ENCODE results near the gene SLC5A3. TPM values are rescaled to one million over a fixed set of nuclear protein-coding genes. Genes with fewer than 3 reads are reported as not detected.
A peak's percentile ranks its signal among the peaks of the same experiment; 100 is the strongest.

SLC5A3 gene
- total RNA-seq, 1 donor from 2014 or later, result 45.4 TPM

- Mint-ChIP-seq H3K9me3 (peaks cover 9% of the 10 kb centered on the region), H3K27me3 (ENCODE audit: insufficient read depth) (peaks cover 9% of the 10 kb centered on the region), H3K4me1 (ENCODE audit: low read depth) (peaks cover 7% of the 10 kb centered on the region), H3K4me3 (no peak overlapping the region), H3K36me3 (ENCODE audit: low read depth) (peaks cover 6% of the 10 kb centered on the region), H3K27ac (no peak overlapping the region)
- intact Hi-C loops (cut with micrococcal nuclease), result loop anchor here (2.0 kb wide), 1 partner anchor 34 kb away; no protein-coding TSS in a partner anchor
- no peak for DNase-seq (ENCODE audit: low spot score)
These were observed 30.6 kb upstream of the SLC5A3 start for GRCh38 chr21:34042735-34043134.

DNA sequence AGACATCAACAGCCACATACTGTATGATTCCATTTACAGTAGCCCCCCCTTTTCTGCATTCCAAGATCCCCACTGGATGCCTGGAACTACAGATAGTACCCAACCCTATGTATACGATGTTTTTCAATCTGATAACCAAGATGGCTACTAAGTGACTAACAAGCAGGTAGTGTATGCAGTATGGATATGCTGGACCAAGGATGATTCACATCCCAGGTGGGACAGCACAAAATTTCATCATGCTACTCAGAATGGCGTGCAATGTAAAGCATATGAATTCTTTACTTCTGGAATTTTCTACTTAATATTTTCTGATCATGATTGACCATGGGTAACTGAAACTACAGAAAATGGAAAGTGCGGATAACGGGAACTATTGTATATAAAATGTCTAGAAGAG lies 30.0 kb upstream of the SLC5A3 start:
- Mint-ChIP-seq H3K9me3 (peaks cover 4% of the 10 kb centered on the region), H3K4me3 (no peak overlapping the region), H3K27ac (no peak overlapping the region), H3K27me3 (ENCODE audit: insufficient read depth) (peaks cover 9% of the 10 kb centered on the region), H3K36me3 (ENCODE audit: low read depth) (peaks cover 2% of the 10 kb centered on the region), H3K4me1 (ENCODE audit: low read depth) (peaks cover 7% of the 10 kb centered on the region)
- intact Hi-C loops (cut with micrococcal nuclease), result loop anchor here (2.0 kb wide), 1 partner anchor 33 kb away; no protein-coding TSS in a partner anchor
- DNase-seq (ENCODE audit: low spot score), result no peak

GRCh38 chr21:34046917-34047316 lies 26.5 kb upstream of the SLC5A3 start:
- no peak overlapping the region for H3K4me3 Mint-ChIP-seq
- DNase-seq (ENCODE audit: low spot score), result no peak
- H3K27ac Mint-ChIP-seq, result no peak overlapping the region
- no peaks in the 10 kb centered on the region for H3K36me3 Mint-ChIP-seq (ENCODE audit: low read depth)
- intact Hi-C loops (cut with micrococcal nuclease), result no loop called here
- peaks cover 4% of the 10 kb centered on the region for H3K27me3 Mint-ChIP-seq (ENCODE audit: insufficient read depth)
- peaks cover 7% of the 10 kb centered on the region for H3K4me1 Mint-ChIP-seq (ENCODE audit: low read depth)
- H3K9me3 Mint-ChIP-seq, result peaks cover 3% of the 10 kb centered on the region

- intact Hi-C loops (cut with micrococcal nuclease), result no loop called here
- H3K9me3 Mint-ChIP-seq, result peaks cover 3% of the 10 kb centered on the region
- peaks cover 7% of the 10 kb centered on the region for H3K4me1 Mint-ChIP-seq (ENCODE audit: low read depth)
- no peak overlapping the region for H3K27ac Mint-ChIP-seq
- DNase-seq (ENCODE audit: low spot score), result no peak
- H3K27me3 Mint-ChIP-seq (ENCODE audit: insufficient read depth), result no peaks in the 10 kb centered on the region
- no peaks in the 10 kb centered on the region for H3K36me3 Mint-ChIP-seq (ENCODE audit: low read depth)
- H3K4me3 Mint-ChIP-seq, result no peak overlapping the region
These were observed 25.5 kb upstream of the SLC5A3 start for GRCh38 chr21:34047835-34048234.

- no peaks in the 10 kb centered on the region for H3K9me3 Mint-ChIP-seq
- no peaks in the 10 kb centered on the region for H3K27me3 Mint-ChIP-seq (ENCODE audit: insufficient read depth)
- H3K4me1 Mint-ChIP-seq (ENCODE audit: low read depth), result no peaks in the 10 kb centered on the region
- DNase-seq (ENCODE audit: low spot score), result no peak
- no peak overlapping the region for H3K4me3 Mint-ChIP-seq
- intact Hi-C loops (cut with micrococcal nuclease), result no loop called here
- no peaks in the 10 kb centered on the region for H3K36me3 Mint-ChIP-seq (ENCODE audit: low read depth)
- H3K27ac Mint-ChIP-seq, result no peak overlapping the region
These were observed 21.2 kb upstream of the SLC5A3 start for GRCh38 chr21:34052171-34052570.

- H3K27ac Mint-ChIP-seq, result no peak overlapping the region
- no peak overlapping the region for H3K4me3 Mint-ChIP-seq
- H3K9me3 Mint-ChIP-seq, result no peaks in the 10 kb centered on the region
- DNase-seq (ENCODE audit: low spot score), result no peak
- intact Hi-C loops (cut with micrococcal nuclease), result no loop called here
- no peaks in the 10 kb centered on the region for H3K36me3 Mint-ChIP-seq (ENCODE audit: low read depth)
- H3K4me1 Mint-ChIP-seq (ENCODE audit: low read depth), result no peaks in the 10 kb centered on the region
- no peaks in the 10 kb centered on the region for H3K27me3 Mint-ChIP-seq (ENCODE audit: insufficient read depth)
These were observed 19.1 kb upstream of the SLC5A3 start for GRCh38 chr21:34054259-34054658.

GRCh38 chr21:34055615-34056014 lies 17.8 kb upstream of the SLC5A3 start:
- no peak for DNase-seq (ENCODE audit: low spot score)
- Mint-ChIP-seq H3K4me1 (ENCODE audit: low read depth) (no peaks in the 10 kb centered on the region), H3K36me3 (ENCODE audit: low read depth) (no peaks in the 10 kb centered on the region), H3K4me3 (no peak overlapping the region), H3K9me3 (no peaks in the 10 kb centered on the region), H3K27me3 (ENCODE audit: insufficient read depth) (no peaks in the 10 kb centered on the region), H3K27ac (no peak overlapping the region)
- intact Hi-C loops (cut with micrococcal nuclease), result no loop called here

DNA sequence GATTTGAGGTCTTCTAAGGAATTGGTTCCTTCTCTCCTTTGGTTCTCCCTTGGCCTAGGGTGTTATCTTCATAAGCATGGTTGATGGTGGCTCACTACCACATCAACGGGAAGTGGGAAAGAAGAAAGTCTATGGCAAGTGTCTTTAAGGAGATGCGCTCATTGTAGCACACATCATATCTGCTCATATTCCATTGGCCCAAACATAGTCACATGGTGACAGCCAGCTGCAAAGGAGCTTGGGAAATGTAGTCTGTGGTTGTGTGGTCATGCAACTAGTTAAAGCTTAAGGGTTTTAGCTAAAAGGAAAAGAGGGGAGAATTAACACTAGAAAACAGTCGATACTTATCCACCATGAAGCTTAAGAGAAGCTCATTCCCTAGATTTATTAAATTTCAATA lies 11.4 kb upstream of the SLC5A3 start:
- H3K27me3 Mint-ChIP-seq (ENCODE audit: insufficient read depth), result peaks cover 5% of the 10 kb centered on the region
- peaks cover 7% of the 10 kb centered on the region for H3K9me3 Mint-ChIP-seq
- H3K27ac Mint-ChIP-seq, result no peak overlapping the region
- intact Hi-C loops (cut with micrococcal nuclease), result no loop called here
- DNase-seq (ENCODE audit: low spot score), result no peak
- peaks cover 5% of the 10 kb centered on the region for H3K36me3 Mint-ChIP-seq (ENCODE audit: low read depth)
- no peak overlapping the region for H3K4me3 Mint-ChIP-seq
- H3K4me1 Mint-ChIP-seq (ENCODE audit: low read depth), result no peaks in the 10 kb centered on the region

DNA sequence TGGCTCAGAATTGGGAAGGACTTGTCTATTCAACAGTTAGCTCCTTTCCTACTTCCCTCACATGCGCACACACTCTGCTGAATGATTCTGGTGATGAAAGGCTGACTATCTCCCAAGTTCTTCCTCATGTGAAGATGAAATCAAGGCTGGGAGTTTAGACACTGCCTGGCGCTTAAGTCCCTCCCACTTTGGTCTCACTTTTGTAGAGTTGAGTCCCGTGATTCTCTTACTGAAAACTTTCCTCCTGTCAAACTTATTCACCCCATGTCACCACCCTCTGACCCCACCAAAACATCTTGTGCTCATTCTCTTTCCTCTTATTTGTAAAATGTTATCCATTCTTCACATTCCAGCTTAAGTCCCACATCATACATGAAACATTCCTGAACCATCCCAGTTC lies 8.4 kb upstream of the SLC5A3 start:
- Mint-ChIP-seq H3K27ac (no peak overlapping the region), H3K9me3 (peaks cover 7% of the 10 kb centered on the region), H3K36me3 (ENCODE audit: low read depth) (peaks cover 5% of the 10 kb centered on the region), H3K27me3 (ENCODE audit: insufficient read depth) (peaks cover 9% of the 10 kb centered on the region), H3K4me3 (no peak overlapping the region), H3K4me1 (ENCODE audit: low read depth) (no peaks in the 10 kb centered on the region)
- intact Hi-C loops (cut with micrococcal nuclease), result no loop called here
- DNase-seq (ENCODE audit: low spot score), result no peak

GRCh38 chr21:34071683-34072082 lies 1.7 kb upstream of the SLC5A3 start:
- Mint-ChIP-seq H3K36me3 (ENCODE audit: low read depth) (peaks cover 24% of the 10 kb centered on the region), H3K4me1 (ENCODE audit: low read depth) (peaks cover 28% of the 10 kb centered on the region), H3K9me3 (no peaks in the 10 kb centered on the region), H3K4me3 (peak overlapping the region; percentile 85), H3K27me3 (ENCODE audit: insufficient read depth) (peaks cover 4% of the 10 kb centered on the region), H3K27ac (peak overlapping the region; percentile 62)
- intact Hi-C loops (cut with micrococcal nuclease), result loop anchor here (2.0 to 10.0 kb wide), 4 partner anchors 49 to 543 kb away; partner anchors contain the start of genes DONSON and RCAN1
- DNase-seq (ENCODE audit: low spot score), result no peak

GRCh38 chr21:34072145-34073031 lies 990 bp upstream of the SLC5A3 start:
- intact Hi-C loops (cut with micrococcal nuclease), result loop anchor here (2.0 to 10.0 kb wide), 4 partner anchors 50 to 542 kb away; partner anchors contain the start of genes DONSON and RCAN1
- Mint-ChIP-seq H3K4me3 (peak overlapping the region; percentile 85), H3K27ac (peak overlapping the region; percentile 62), H3K36me3 (ENCODE audit: low read depth) (peaks cover 30% of the 10 kb centered on the region), H3K27me3 (ENCODE audit: insufficient read depth) (peaks cover 4% of the 10 kb centered on the region), H3K4me1 (ENCODE audit: low read depth) (peaks cover 35% of the 10 kb centered on the region), H3K9me3 (no peaks in the 10 kb centered on the region)
- DNase-seq (ENCODE audit: low spot score), result no peak

DNA sequence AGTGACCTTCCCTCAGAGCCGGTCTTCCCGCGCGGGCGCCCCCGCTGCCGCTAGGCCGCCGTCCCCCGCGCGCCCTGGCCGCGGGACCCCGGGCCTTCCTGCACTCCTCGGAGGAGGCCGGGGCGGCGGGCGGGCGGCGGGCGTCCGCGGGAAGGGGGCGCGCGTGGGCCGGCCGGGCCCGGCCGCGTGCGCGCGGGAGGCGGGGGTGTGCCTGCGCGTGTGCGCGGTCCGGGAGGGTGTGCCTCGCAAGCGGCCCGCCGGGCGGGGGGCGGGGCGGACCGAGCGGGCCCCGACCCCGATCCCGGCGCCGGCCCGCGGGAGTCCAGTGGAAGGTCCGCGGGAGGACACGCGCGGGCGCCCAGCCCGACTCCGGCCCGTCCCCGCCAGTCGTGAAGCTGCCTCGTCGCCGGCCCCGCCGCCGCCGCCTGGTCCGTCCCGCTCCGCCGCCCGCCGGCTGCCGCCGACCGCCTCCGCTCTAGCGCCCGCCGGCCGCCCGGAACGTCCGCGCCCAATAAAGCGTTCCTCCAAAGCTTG lies 438 bp downstream of the SLC5A3 start:
- Mint-ChIP-seq H3K4me1 (ENCODE audit: low read depth) (peaks cover 49% of the 10 kb centered on the region), H3K27me3 (ENCODE audit: insufficient read depth) (peaks cover 4% of the 10 kb centered on the region)

More for the DNA sequence above, 438 bp downstream of the SLC5A3 start:
- Mint-ChIP-seq H3K36me3 (ENCODE audit: low read depth) (peaks cover 41% of the 10 kb centered on the region), H3K9me3 (no peaks in the 10 kb centered on the region), H3K27ac (peak overlapping the region; percentile 90), H3K4me3 (peak overlapping the region; percentile 96)
- intact Hi-C loops (cut with micrococcal nuclease), result loop anchor here (2.0 to 10.0 kb wide), 5 partner anchors 15 to 541 kb away; partner anchors contain the start of genes DONSON and RCAN1
- peak; percentile 57 for DNase-seq (ENCODE audit: low spot score)

All from activated T-helper 1 cell treated with anti-CD3 and anti-CD28 coated beads, Interleukin-12 subunit alpha, Interleukin-12 subunit beta, Interleukin-2, Interleukin-4 antibody, amounts not matched to agents 30 ng/mL and 10 ng/mL and 1 ng/mL, durations not matched to agents 14 hours and 24 hours and 36 hours (primary cell).